SK-N-DZ (cell line): ENCODE data around the gene SORD.

Source experiments
- DNase-seq: peaks from one replicate; pipeline ENCODE4 v3.0.0-alpha.2; 2015; ENCODE audit warnings: low spot score
- small RNA-seq, 2 experiments: library from RNA; depleted of rRNA; stranded (forward); fragments of <200 nt; gene quantifications; one replicate each; pipeline ENCODE3, GENCODE V24; 2014

Gene SORD

GRCh38 chr15:45116482-45117307 lies 93.7 kb downstream of the SORD start:
- DNase-seq: no peak

GRCh38 chr15:45117308-45118130 lies 94.5 kb downstream of the SORD start:
- DNase-seq: no peak

- peak; percentile 91 for DNase-seq
Measured at GRCh38 chr15:45118131-45118588, 95.2 kb downstream of the SORD start.

GRCh38 chr15:45118996-45119395 lies 96.0 kb downstream of the SORD start:
- no peak for DNase-seq

GRCh38 chr15:45120081-45120972 lies 97.3 kb downstream of the SORD start:
- no peak for DNase-seq

- no peak for DNase-seq
Measured at GRCh38 chr15:45121020-45121419, 98.0 kb downstream of the SORD start.

GRCh38 chr15:45121706-45122417 lies 98.9 kb downstream of the SORD start:
- no peak for DNase-seq

- no peak for DNase-seq
Measured at GRCh38 chr15:45122719-45123118, 99.7 kb downstream of the SORD start.

GRCh38 chr15:45123397-45123796 lies 100.4 kb downstream of the SORD start:
- no peak for DNase-seq

GRCh38 chr15:45126535-45127158 lies 103.7 kb downstream of the SORD start:
- DNase-seq: no peak

Small RNA genes lying within 50 kb of the gene (small RNA-seq; reads per million reads assigned to genes)
- 0 reads per million in 2 experiments for gene RF00019
- 0.03 to 0.09 reads per million in 2 experiments for gene RNU1-78P
- gene RNU6-966P: 0 reads per million in 2 experiments
